Testis (tissue), 3 donors: ENCODE measurements around the gene LRRC31. TPM values are rescaled to one million over a fixed set of nuclear protein-coding genes. Genes with fewer than 3 reads are reported as not detected.

Experiments
- DNase-seq: peaks from one replicate; pipeline ENCODE4 v3.0.0-alpha.2; 2019
- H3K27ac ChIP-seq, 2 donors: fragments of 200-600 bp; sonication (generic); one replicate each; pipeline ENCODE4 v1.5.1; 2019
- H3K27me3 ChIP-seq: fragments of 200-600 bp; sonication (generic); one replicate; pipeline ENCODE4 v1.5.1; 2019
- H3K36me3 ChIP-seq: fragments of 200-600 bp; sonication (generic); one replicate; pipeline ENCODE4 v1.5.1; 2017; ENCODE audit warnings: low read depth; ENCODE audit errors: missing control alignments
- H3K4me1 ChIP-seq: fragments of 200-600 bp; sonication (generic); one replicate; pipeline ENCODE4 v1.5.1; 2019
- H3K4me3 ChIP-seq, 2 donors: fragments of 200-600 bp; sonication (generic); one replicate each; pipeline ENCODE4 v1.5.1; 2017 to 2019
- H3K9me3 ChIP-seq: fragments of 200-600 bp; sonication (generic); one replicate; pipeline ENCODE4 v1.5.1; 2017
- CTCF ChIP-seq, 3 experiments: fragments of 450-650 bp in 2 of 3; fragments of 200-600 bp in 1 of 3; sonication (generic) in 1 of 3; IDR thresholded peaks; one replicate each; pipeline ENCODE4 v1.5.1; 2016 to 2019; ENCODE audit warnings: antibody characterized with exemption in 3 of 3, mild to moderate bottlenecking in 2 of 3, moderate library complexity in 1 of 3
- POLR2A ChIP-seq: fragments of 450-650 bp; IDR thresholded peaks from one replicate; pipeline ENCODE4 v1.6.1; 2017; ENCODE audit warnings: antibody characterized with exemption, mild to moderate bottlenecking, moderate library complexity
- WGBS, 2 donors: methylation state at CpG; one replicate each; pipeline ENCODE4 v1.1.5; 2018; 5-methylcytosine and 5-hydroxymethylcytosine counted together
- intact Hi-C: fragments of 100-400 bp; cut with DNase I; formaldehyde crosslinking; loops from one replicate; pipeline ENCODE4 v1.15.1; 2023; ENCODE audit warnings: low total_unique reads
- polyA plus RNA-seq: library from polyadenylated mRNA; stranded (reverse); fragments of 350-450 nt; fragmentation: Illumina TruSeq; extraction: RNeasy Lipid Tissue Mini Kit (QIAGEN cat#74804); gene quantifications from one replicate; pipeline ENCODE4 v1.2.3, GENCODE V29; 2014; ENCODE audit warnings: low read depth, low replicate concordance; ENCODE audit not compliant: insufficient read depth
- total RNA-seq, 2 donors: library from RNA; depleted of rRNA; stranded (reverse); fragments of >200 nt; gene quantifications; one replicate each; pipeline ENCODE4 v1.2.3, GENCODE V29; 2016

Gene LRRC31
- total and polyA plus RNA-seq, 3 donors from 2014 or later: 0.15 to 0.24 (median 0.19) TPM

DNA sequence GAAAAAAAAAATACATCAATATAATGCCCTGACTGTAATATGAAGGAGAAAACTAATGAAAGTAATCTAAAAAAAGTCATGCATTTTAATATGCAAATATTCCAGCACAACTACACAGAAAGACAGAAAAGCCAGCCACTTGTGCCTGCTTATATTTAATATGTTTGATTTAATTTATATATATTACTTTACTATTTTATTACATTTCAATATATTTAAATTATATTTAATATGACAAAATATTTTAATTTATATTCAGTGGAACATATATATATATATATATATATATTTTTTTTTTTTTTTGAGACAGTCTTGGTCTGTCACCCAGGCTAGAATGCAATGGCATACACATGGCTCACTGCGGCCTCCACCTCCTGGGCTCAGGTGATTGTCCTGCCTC is 27.5 kb upstream of the LRRC31 start:
- Histone ChIP-seq H3K27me3 (no peaks in the 10 kb centered on the region), H3K36me3 (no peaks in the 10 kb centered on the region), H3K4me3 (no peak overlapping the region), H3K4me1 (no peaks in the 10 kb centered on the region), H3K27ac (no peak overlapping the region), H3K9me3 (no peaks in the 10 kb centered on the region)
- TF ChIP-seq POLR2A: no peak
- no peak for TF ChIP-seq CTCF (IDR thresholded peaks at IDR 0.05)
- DNase-seq: no peak
- intact Hi-C loops: no loop called here
- 96 to 100% methylated on average over 1 of the region's 1 CpG for WGBS, 2 donors

DNA sequence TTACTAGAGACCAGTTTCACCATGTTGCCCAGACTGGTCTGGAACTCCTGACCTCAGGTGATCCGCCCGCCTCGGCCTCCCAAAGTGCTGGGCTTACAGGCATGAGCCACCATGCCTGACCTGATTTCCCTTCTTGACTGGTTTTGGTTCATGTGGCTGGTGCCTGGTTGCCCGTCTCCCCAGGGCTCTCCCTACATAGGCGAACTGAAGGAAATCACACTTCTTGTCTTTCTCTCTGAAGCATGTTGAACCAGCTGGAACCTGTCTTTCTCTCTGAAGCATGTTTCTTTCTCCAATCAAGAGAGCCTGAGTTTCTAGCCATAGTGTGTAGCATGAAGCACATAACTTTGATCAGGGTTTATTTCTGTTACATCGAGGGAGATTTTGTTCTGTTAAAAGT is 25.3 kb upstream of the LRRC31 start:
- no peaks in the 10 kb centered on the region for H3K9me3 ChIP-seq
- WGBS, 2 donors: 76 to 80% methylated on average over 6 of the region's 6 CpGs
- intact Hi-C loops: no loop called here
- no peaks in the 10 kb centered on the region for H3K4me1 ChIP-seq
- TF ChIP-seq CTCF (IDR thresholded peaks at IDR 0.05) (no peak), POLR2A (no peak)
- no peaks in the 10 kb centered on the region for H3K36me3 ChIP-seq
- H3K27me3 ChIP-seq: no peaks in the 10 kb centered on the region
- H3K27ac ChIP-seq: no peak overlapping the region
- no peak for DNase-seq
- H3K4me3 ChIP-seq: no peak overlapping the region

- Histone ChIP-seq H3K4me1 (no peaks in the 10 kb centered on the region), H3K4me3 (no peak overlapping the region), H3K27me3 (no peaks in the 10 kb centered on the region), H3K27ac (no peak overlapping the region), H3K9me3 (no peaks in the 10 kb centered on the region), H3K36me3 (no peaks in the 10 kb centered on the region)
- intact Hi-C loops: no loop called here
- DNase-seq: no peak
- TF ChIP-seq POLR2A (no peak), CTCF (IDR thresholded peaks at IDR 0.05) (no peak)
- WGBS, 2 donors: 66 to 70% methylated on average over 7 of the region's 7 CpGs
These were observed 24.4 kb upstream of the LRRC31 start for GRCh38 chr3:169894110-169894509.

DNA sequence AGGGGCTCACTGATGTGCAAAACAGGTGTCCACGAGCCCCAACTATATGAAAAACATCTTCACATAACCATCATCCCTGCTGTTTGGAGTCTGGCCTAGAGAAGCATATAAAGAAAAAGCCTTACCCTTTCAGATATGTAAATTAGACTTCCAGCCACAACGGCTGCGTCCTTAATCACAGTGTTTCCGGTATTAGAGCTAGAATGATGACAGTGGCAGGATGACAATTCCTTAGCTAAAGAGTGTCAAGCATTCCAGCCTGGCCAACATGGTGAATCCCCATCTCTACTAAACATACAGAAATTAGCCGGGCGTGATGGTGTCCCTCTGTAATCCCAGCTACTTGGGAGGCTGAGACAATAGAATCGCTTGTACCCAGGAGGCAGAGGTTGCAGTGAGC is 22.2 kb upstream of the LRRC31 start:
- no peak for DNase-seq
- Histone ChIP-seq H3K9me3 (no peaks in the 10 kb centered on the region), H3K36me3 (no peaks in the 10 kb centered on the region), H3K27ac (no peak overlapping the region), H3K4me1 (no peaks in the 10 kb centered on the region), H3K4me3 (no peak overlapping the region), H3K27me3 (no peaks in the 10 kb centered on the region)
- intact Hi-C loops: no loop called here
- 77 to 80% methylated on average over 7 of the region's 7 CpGs for WGBS, 2 donors
- no peak for TF ChIP-seq POLR2A
- TF ChIP-seq CTCF (IDR thresholded peaks at IDR 0.05): no peak

DNA sequence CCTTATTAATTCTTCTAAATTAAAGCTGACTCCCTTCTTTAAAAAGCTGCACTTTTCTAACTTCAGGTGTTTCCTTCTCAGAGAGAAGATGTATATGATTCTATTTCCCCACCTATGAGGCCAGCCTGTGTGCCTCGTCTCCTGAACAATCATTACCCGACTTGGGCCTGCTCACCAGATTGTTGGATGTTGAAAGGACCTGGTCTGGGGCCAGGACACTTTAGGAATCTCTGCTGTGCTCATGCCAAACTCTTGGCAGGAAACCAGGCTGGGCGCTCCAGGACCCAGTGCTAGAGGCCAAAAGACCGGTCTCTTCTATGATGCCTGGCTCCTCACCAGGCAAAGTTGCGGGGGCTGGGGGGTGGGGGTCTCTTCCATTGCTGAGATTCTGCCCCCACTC is 16.9 kb upstream of the LRRC31 start:
- DNase-seq: peak; percentile 38

More for the DNA sequence above, 16.9 kb upstream of the LRRC31 start:
- Histone ChIP-seq H3K4me1 (no peaks in the 10 kb centered on the region), H3K9me3 (no peaks in the 10 kb centered on the region), H3K27me3 (no peaks in the 10 kb centered on the region), H3K36me3 (no peaks in the 10 kb centered on the region), H3K4me3 (no peak overlapping the region), H3K27ac (no peak overlapping the region)
- intact Hi-C loops: no loop called here
- TF ChIP-seq CTCF (IDR thresholded peaks at IDR 0.05) (no peak), POLR2A (no peak)
- WGBS, 2 donors: 34 to 55% methylated on average over 5 of the region's 5 CpGs
